Spleen (tissue), 11 donors: ENCODE measurements around the gene CDC25A. TPM values are rescaled to one million over a fixed set of nuclear protein-coding genes. Genes with fewer than 3 reads are reported as not detected.

Experiments used
- DNase-seq: peaks from one replicate; pipeline ENCODE4 v3.0.0-alpha.2; 2020
- H3K27ac ChIP-seq, 8 donors: fragments of 200-600 bp; sonication (generic) in 7 of 8; 1 replicate in 4 of 8; 2 replicates in 4 of 8; pipeline versions ENCODE4 v1.5.0 to v1.8.0; 2016 to 2021; ENCODE audit warnings: inconsistent platforms in 4 of 8, mild to moderate bottlenecking in 4 of 8, moderate library complexity in 1 of 8
- H3K27me3 ChIP-seq, 7 donors: fragments of 200-600 bp; sonication (generic) in 6 of 7; replicated peaks in 1 of 7; 1 replicate in 4 of 7; 2 replicates in 3 of 7; pipeline versions ENCODE4 v1.5.0 to v1.8.0; 2016 to 2021; ENCODE audit warnings: inconsistent platforms in 3 of 7, mild to moderate bottlenecking in 1 of 7
- H3K36me3 ChIP-seq, 6 donors: fragments of 200-600 bp; sonication (generic) in 5 of 6; 1 replicate in 4 of 6; 2 replicates in 2 of 6; pipeline versions ENCODE4 v1.5.0 to v1.8.0; 2016 to 2021; ENCODE audit warnings: inconsistent platforms in 2 of 6
- H3K4me1 ChIP-seq, 6 donors: fragments of 200-600 bp; sonication (generic) in 5 of 6; 1 replicate in 3 of 6; 2 replicates in 3 of 6; pipeline versions ENCODE4 v1.5.0 to v1.8.0; 2016 to 2021; ENCODE audit warnings: inconsistent platforms in 3 of 6
- H3K4me3 ChIP-seq, 8 donors: fragments of 200-600 bp; sonication (generic) in 7 of 8; 1 replicate in 4 of 8; 2 replicates in 4 of 8; pipeline versions ENCODE4 v1.5.0 to v1.8.0; 2016 to 2021; ENCODE audit warnings: inconsistent platforms in 4 of 8, mild to moderate bottlenecking in 4 of 8, moderate library complexity in 2 of 8
- H3K9me3 ChIP-seq, 8 donors: fragments of 200-600 bp; sonication (generic) in 7 of 8; 1 replicate in 4 of 8; 2 replicates in 4 of 8; pipeline versions ENCODE4 v1.5.0 to v1.8.0; 2016 to 2021; ENCODE audit warnings: inconsistent platforms in 4 of 8
- CTCF ChIP-seq, 11 experiments: fragments of 200-600 bp in 7 of 11; fragments of 450-650 bp in 4 of 11; sonication (generic) in 4 of 11; IDR thresholded peaks in 8 of 11; conservative IDR thresholded peaks in 3 of 11; 1 replicate in 7 of 11; 2 replicates in 4 of 11; pipeline versions ENCODE4 v1.4.0 to v1.8.0; 2016 to 2021; ENCODE audit warnings: antibody characterized with exemption in 11 of 11, inconsistent platforms in 4 of 11, mild to moderate bottlenecking in 1 of 11
- POLR2A ChIP-seq, 3 donors: fragments of 450-650 bp; IDR thresholded peaks; one replicate each; pipeline ENCODE4 v1.5.1; 2017; ENCODE audit warnings: antibody characterized with exemption in 3 of 3, mild to moderate bottlenecking in 1 of 3
- POLR2AphosphoS5 ChIP-seq, 3 donors: sonication (generic); formaldehyde crosslinking; IDR thresholded peaks; one replicate each; pipeline ENCODE4 v1.5.1; 2017; ENCODE audit warnings: antibody characterized with exemption in 3 of 3
- WGBS, 5 donors: extraction: QIAGEN DNeasy Blood & Tissue Kit in 3 of 5; methylation state at CpG; one replicate each; pipeline versions ENCODE4 v1.1.5 to v1.1.7; 2013 to 2018; 5-methylcytosine and 5-hydroxymethylcytosine counted together
- intact Hi-C: fragments of 100-400 bp; cut with DNase I; formaldehyde crosslinking; loops from one replicate; pipeline ENCODE4 v1.15.0; 2023; ENCODE audit warnings: low total_unique reads
- polyA plus RNA-seq, 3 donors: library from polyadenylated mRNA; stranded (reverse); fragments of 200-250 nt; gene quantifications; one replicate each; pipeline ENCODE4 v1.2.1, GENCODE V29; 2013
- total RNA-seq, 7 donors: library from RNA; depleted of rRNA in 3 of 7; stranded (reverse); fragments of >200 nt in 3 of 7; fragmentation: NEBNext Ultra II Directional in 4 of 7; extraction: Animal tissue kit (Norgen Biotek cat#: 25700) in 4 of 7; gene quantifications; one replicate each; pipeline versions ENCODE4 v1.1.0 to v1.2.1, GENCODE V29; 2016 to 2021
- donor health status: healthy with polysubstance abuse.
- donor health status: DM: no; HTN: no; CAD: no; lungs with moderate emphysema.
- donor health status: DM: no; HTN: no; CAD: no.
- donor health status: Bipolar disorder and iron deficiency.
- donor health status: healthy.
- donor health status: DM: no; HTN: no; CAD: no.
- donor health status: DM: yes; HTN: yes; CAD: no.

CDC25A gene
- total and polyA plus RNA-seq, 10 donors: 0.65 to 8.1 (median 2.8) TPM

GRCh38 chr3:48184299-48184698, 3.9 kb downstream of the CDC25A start:
- Histone ChIP-seq H3K4me1 (peaks cover 9 to 42% (median 23%) of the 10 kb centered on the region in 6 donors), H3K9me3 (no peaks in the 10 kb centered on the region), H3K27ac (no peak overlapping the region), H3K27me3 (peaks cover 0 to 12% (median 0%) of the 10 kb centered on the region in 7 donors), H3K36me3 (peaks cover 0 to 59% (median 0%) of the 10 kb centered on the region in 6 donors), H3K4me3 (no peak overlapping the region)
- DNase-seq: no peak
- no peak for TF ChIP-seq POLR2AphosphoS5 (IDR thresholded peaks at IDR 0.05)
- no peak for TF ChIP-seq POLR2A (IDR thresholded peaks at IDR 0.05)
- TF ChIP-seq CTCF (IDR thresholded peaks at IDR 0.05 in 8 of 11, conservative IDR thresholded peaks at IDR 0.05 in 3 of 11): no peak
- WGBS, 5 donors: 85 to 93% (median 91%) methylated on average over 2 of the region's 2 CpGs
- intact Hi-C loops: no loop called here

GRCh38 chr3:48180531-48181253, 7.5 kb downstream of the CDC25A start:
- DNase-seq: no peak
- Histone ChIP-seq H3K4me3 (no peak overlapping the region), H3K27me3 (no peaks in the 10 kb centered on the region), H3K27ac (no peak overlapping the region), H3K36me3 (peaks cover 0 to 90% (median 7%) of the 10 kb centered on the region in 6 donors), H3K4me1 (peaks cover 0 to 14% (median 1%) of the 10 kb centered on the region in 6 donors), H3K9me3 (no peaks in the 10 kb centered on the region)
- no peak for TF ChIP-seq CTCF (IDR thresholded peaks at IDR 0.05 in 8 of 11, conservative IDR thresholded peaks at IDR 0.05 in 3 of 11)
- TF ChIP-seq POLR2AphosphoS5 (IDR thresholded peaks at IDR 0.05): no peak
- TF ChIP-seq POLR2A (IDR thresholded peaks at IDR 0.05): no peak
- 85 to 89% (median 88%) methylated on average over 5 of the region's 5 CpGs for WGBS, 5 donors
- intact Hi-C loops: no loop called here

GRCh38 chr3:48180021-48180420, 8.2 kb downstream of the CDC25A start:
- Histone ChIP-seq H3K4me1 (peaks cover 0 to 10% (median 0%) of the 10 kb centered on the region in 6 donors), H3K27me3 (no peaks in the 10 kb centered on the region), H3K9me3 (no peaks in the 10 kb centered on the region), H3K27ac (no peak overlapping the region), H3K4me3 (no peak overlapping the region), H3K36me3 (peaks cover 0 to 93% (median 7%) of the 10 kb centered on the region in 6 donors)
- WGBS, 5 donors: 94 to 99% (median 96%) methylated on average over 5 of the region's 5 CpGs
- TF ChIP-seq POLR2AphosphoS5 (IDR thresholded peaks at IDR 0.05) (no peak), CTCF (IDR thresholded peaks at IDR 0.05 in 8 of 11, conservative IDR thresholded peaks at IDR 0.05 in 3 of 11) (no peak), POLR2A (IDR thresholded peaks at IDR 0.05) (no peak)
- intact Hi-C loops: no loop called here
- DNase-seq: no peak

- Histone ChIP-seq H3K27ac (no peak overlapping the region), H3K36me3 (peaks cover 0 to 99% (median 7%) of the 10 kb centered on the region in 6 donors), H3K27me3 (no peaks in the 10 kb centered on the region), H3K4me3 (no peak overlapping the region), H3K9me3 (no peaks in the 10 kb centered on the region), H3K4me1 (peaks cover 0 to 10% (median 0%) of the 10 kb centered on the region in 6 donors)
- intact Hi-C loops: no loop called here
- WGBS, 5 donors: 94 to 99% (median 96%) methylated on average over 2 of the region's 2 CpGs
- TF ChIP-seq POLR2AphosphoS5 (IDR thresholded peaks at IDR 0.05) (no peak), CTCF (IDR thresholded peaks at IDR 0.05 in 8 of 11, conservative IDR thresholded peaks at IDR 0.05 in 3 of 11) (no peak), POLR2A (IDR thresholded peaks at IDR 0.05) (no peak)
- no peak for DNase-seq
Measured at GRCh38 chr3:48178072-48178471, 10.1 kb downstream of the CDC25A start.
